Activated CD4-positive, alpha-beta T cell treated with anti-CD3 and anti-CD28 coated beads, Interleukin-2, amount 50 U/mL, for 4 hours (primary cell): ENCODE results near the gene CCDC78.
"Not testable (repeated sequence)": the region's sequence is repeated elsewhere in the genome, so short reads cannot be mapped to it uniquely, and the experiment has no call there.

Experiments used
- DNase-seq, 2 experiments: peaks; one replicate each; pipeline ENCODE4 v3.0.0-alpha.2; 2020

CCDC78 gene

GRCh38 chr16:760545-761343 is 34.5 kb upstream of the CCDC78 start, which contains the start of gene MSLN:
Gene MSLN, plus strand, starts transcription at chr16:760734. Its CDS starts 1,947 bp downstream, at chr16:762681.
- DNase-seq: no peak

- DNase-seq: no peak
Observed at GRCh38 chr16:760065-760464, 33.8 kb upstream of the CCDC78 start.

GRCh38 chr16:759110-759910 is 33.1 kb upstream of the CCDC78 start:
- no peak for DNase-seq

GRCh38 chr16:756428-756827 is 30.2 kb upstream of the CCDC78 start:
- no peak for DNase-seq

GRCh38 chr16:754656-755055 is 28.4 kb upstream of the CCDC78 start:
- no peak for DNase-seq

GRCh38 chr16:754121-754607 is 27.9 kb upstream of the CCDC78 start:
- DNase-seq: not testable (repeated sequence)

GRCh38 chr16:752007-752312 is 25.7 kb upstream of the CCDC78 start:
- DNase-seq: no peak

- no peak for DNase-seq
Observed at GRCh38 chr16:751152-752006, 25.1 kb upstream of the CCDC78 start.

GRCh38 chr16:750485-750884 is 24.2 kb upstream of the CCDC78 start:
- no peak for DNase-seq

- DNase-seq: no peak
Observed at GRCh38 chr16:749010-749409, 22.8 kb upstream of the CCDC78 start.

- no peak for DNase-seq
Observed at GRCh38 chr16:747978-748746, 21.9 kb upstream of the CCDC78 start.

- no peak for DNase-seq
Observed at GRCh38 chr16:746637-747036, 20.4 kb upstream of the CCDC78 start.

GRCh38 chr16:745739-746138 is 19.5 kb upstream of the CCDC78 start:
- DNase-seq: no peak

- DNase-seq: no peak
Observed at GRCh38 chr16:743794-744500, 17.7 kb upstream of the CCDC78 start.

- not testable (repeated sequence) for DNase-seq
Observed at GRCh38 chr16:742894-743293, 16.7 kb upstream of the CCDC78 start.

GRCh38 chr16:741986-742629 is 15.9 kb upstream of the CCDC78 start:
- DNase-seq: no peak

GRCh38 chr16:740764-741505 is 14.7 kb upstream of the CCDC78 start, which contains the start of gene CIAO3:
Gene CIAO3, minus strand, starts transcription at chr16:740997. Its CDS starts 12 bp downstream, at chr16:740985.
- DNase-seq: peak; percentile 84 to 87

GRCh38 chr16:740459-740763 is 14.2 kb upstream of the CCDC78 start:
- no peak for DNase-seq

- DNase-seq: no peak
Observed at GRCh38 chr16:739560-740458, 13.6 kb upstream of the CCDC78 start.
